Hippocampal formation (tissue), 2 donors: Measurements from ENCODE around the gene TMEM38B.
"Not testable (repeated sequence)": the region's sequence is repeated elsewhere in the genome, so short reads cannot be mapped to it uniquely, and the experiment has no call there.

Source experiments
- DNase-seq, 2 donors: peaks; one replicate each; lab custom pipeline; 2025; lab: John Stamatoyannopoulos, UW

The TMEM38B gene

GRCh38 chr9:105681724-105682123 lies 12.6 kb upstream of the TMEM38B start:
- DNase-seq: no peak

GRCh38 chr9:105683688-105684275 lies 10.6 kb upstream of the TMEM38B start:
- no peak for DNase-seq

GRCh38 chr9:105686936-105687335 lies 7.4 kb upstream of the TMEM38B start:
- no peak for DNase-seq

GRCh38 chr9:105690742-105691141 lies 3.6 kb upstream of the TMEM38B start:
- DNase-seq: no peak

- DNase-seq: no peak
These were observed 729 bp upstream of the TMEM38B start for GRCh38 chr9:105693435-105694189.

GRCh38 chr9:105694848-105695581 lies 674 bp downstream of the TMEM38B start:
- peak; percentile 17 to 58 for DNase-seq

GRCh38 chr9:105696219-105696793 lies 2.0 kb downstream of the TMEM38B start:
- no peak for DNase-seq

- no peak for DNase-seq
These were observed 3.5 kb downstream of the TMEM38B start for GRCh38 chr9:105697871-105698270.

- DNase-seq: no peak
These were observed 4.1 kb downstream of the TMEM38B start for GRCh38 chr9:105698348-105698870.

GRCh38 chr9:105700668-105701067 lies 6.3 kb downstream of the TMEM38B start:
- no peak for DNase-seq

GRCh38 chr9:105701145-105701544 lies 6.8 kb downstream of the TMEM38B start:
- DNase-seq: no peak

GRCh38 chr9:105702207-105702606 lies 7.9 kb downstream of the TMEM38B start:
- no peak for DNase-seq

GRCh38 chr9:105703638-105704037 lies 9.3 kb downstream of the TMEM38B start:
- not testable (repeated sequence) for DNase-seq

- DNase-seq: no peak
These were observed 11.8 kb downstream of the TMEM38B start for GRCh38 chr9:105706156-105706555.

- DNase-seq: no peak
These were observed 14.1 kb downstream of the TMEM38B start for GRCh38 chr9:105708405-105708804.

GRCh38 chr9:105710638-105711037 lies 16.3 kb downstream of the TMEM38B start:
- DNase-seq: no peak

- DNase-seq: no peak
These were observed 17.5 kb downstream of the TMEM38B start for GRCh38 chr9:105711867-105712266.

GRCh38 chr9:105712297-105712696 lies 18.0 kb downstream of the TMEM38B start:
- DNase-seq: no peak

- no peak for DNase-seq
These were observed 18.4 kb downstream of the TMEM38B start for GRCh38 chr9:105712773-105713172.

- no peak for DNase-seq
These were observed 19.1 kb downstream of the TMEM38B start for GRCh38 chr9:105713260-105714019.

GRCh38 chr9:105714020-105714331 lies 19.6 kb downstream of the TMEM38B start:
- DNase-seq: no peak

- no peak for DNase-seq
These were observed 21.8 kb downstream of the TMEM38B start for GRCh38 chr9:105716146-105716545.
